K562 (cell line): Measurements from ENCODE around the gene PLD3. TPM values are rescaled to one million over a fixed set of nuclear protein-coding genes. Genes with fewer than 3 reads are reported as not detected.

Experiments used
- CBX1 ChIP-seq: sonication (generic); IDR thresholded peaks from 2 replicates; pipeline ENCODE4 v1.6.1; 2016; ENCODE audit warnings: antibody characterized with exemption, low read depth, mild to moderate bottlenecking
- GABPB1 ChIP-seq: sonication (generic); formaldehyde crosslinking; IDR thresholded peaks from 2 replicates; pipeline ENCODE4 v1.8.0; 2022; ENCODE audit warnings: mild to moderate bottlenecking, missing genetic modification reagents
- HMG20B ChIP-seq: fragments of 250-450 bp; sonication (Bioruptor Pico); IDR thresholded peaks from 2 replicates; pipeline ENCODE4 v1.5.0; 2021; ENCODE audit warnings: mild to moderate bottlenecking
- HNRNPLL ChIP-seq: fragments of 200-400 bp; formaldehyde crosslinking; IDR thresholded peaks from 2 replicates; pipeline ENCODE4 v1.6.1; 2017; ENCODE audit warnings: low read length, low read depth, mild to moderate bottlenecking; ENCODE audit not compliant: poor library complexity, severe bottlenecking
- KDM2B ChIP-seq: fragments of 250-450 bp; sonication (Bioruptor Pico); IDR thresholded peaks from 2 replicates; pipeline ENCODE4 v1.8.0; 2021; ENCODE audit warnings: mild to moderate bottlenecking, moderate library complexity
- MECOM ChIP-seq: fragments of 250-450 bp; sonication (Bioruptor Pico); IDR thresholded peaks from 2 replicates; pipeline ENCODE4 v1.8.0; 2022; ENCODE audit warnings: inconsistent platforms
- MED1 ChIP-seq: sonication (generic); formaldehyde crosslinking; IDR thresholded peaks from 2 replicates; pipeline ENCODE4 v1.8.1; 2023; ENCODE audit warnings: missing genetic modification reagents, borderline replicate concordance
- POLR2H ChIP-seq: IDR thresholded peaks from 2 replicates; pipeline ENCODE4 v1.6.1; 2016; ENCODE audit warnings: missing genetic modification characterization, low read depth, mild to moderate bottlenecking, control low read depth, missing compliant biosample characterization, moderate library complexity
- SMARCE1 ChIP-seq: fragments of 450-650 bp; IDR thresholded peaks from 2 replicates; pipeline ENCODE4 v1.7.1; 2016; ENCODE audit warnings: mild to moderate bottlenecking
- SUPT5H ChIP-seq: fragments of 450-650 bp; IDR thresholded peaks from 2 replicates; pipeline ENCODE4 v1.6.1; 2016
- XRCC5 ChIP-seq: fragments of 200-400 bp; formaldehyde crosslinking; IDR thresholded peaks from 2 replicates; pipeline ENCODE4 v1.6.1; 2017; ENCODE audit warnings: low read depth, mild to moderate bottlenecking, low read length
- ZNF785 ChIP-seq: fragments of 250-450 bp; sonication (Bioruptor Pico); IDR thresholded peaks from 2 replicates; pipeline ENCODE4 v1.4.0; 2020; ENCODE audit warnings: mild to moderate bottlenecking
- polyA plus RNA-seq, 8 experiments: library from polyadenylated mRNA; depleted of rRNA in 4 of 8; stranded (reverse) in 5 of 8; unstranded in 3 of 8; fragments of >200 nt; fragmentation: Nextera tagmentation in 2 of 8; fragmentation: Illumina TruSeq in 1 of 8; extraction: Ambion mirVana in 2 of 8; extraction: Trizol in 1 of 8; gene quantifications; 2 replicates each; pipeline versions ENCODE4 v1.2.1 to v1.2.3, GENCODE V29; 2011 to 2014; ENCODE audit warnings: inconsistent platforms in 1 of 8, missing spikeins in 1 of 8
- total RNA-seq, 7 experiments: library from RNA; depleted of rRNA in 6 of 7; stranded (reverse); fragments of >200 nt in 6 of 7; fragmentation: Illumina TruSeq in 2 of 7; extraction: Trizol in 2 of 7; gene quantifications; 2 replicates each; pipeline versions ENCODE4 v1.2.1 to v1.2.3, GENCODE V29; 2011 to 2021; ENCODE audit warnings: low replicate concordance in 1 of 7
- TF ChIP-seq, protein P1 (sequence below): IDR thresholded peaks from 2 replicates; pipeline ENCODE4 v1.6.1; 2012; ENCODE audit warnings: low read depth, low read length, improper control_type of control experiment, borderline replicate concordance
- TF ChIP-seq, protein P2 (sequence below), 2 experiments: fragments of 450-650 bp in 1 of 2; sonication (generic) in 1 of 2; formaldehyde crosslinking in 1 of 2; IDR thresholded peaks in 1 of 2; conservative IDR thresholded peaks in 1 of 2; 2 replicates each; pipeline versions ENCODE4 v1.6.1 to v1.8.1; 2016 to 2023; ENCODE audit warnings: mild to moderate bottlenecking in 2 of 2, moderate library complexity in 2 of 2, inconsistent platforms in 1 of 2, missing genetic modification reagents in 1 of 2
- TF ChIP-seq, protein P3 (sequence below): fragments of 250-450 bp; sonication (Bioruptor Pico); IDR thresholded peaks from 2 replicates; pipeline ENCODE4 v1.8.0; 2022; ENCODE audit warnings: inconsistent platforms
- TF ChIP-seq, protein P4 (sequence below): fragments of 450-650 bp; IDR thresholded peaks from 2 replicates; pipeline ENCODE4 v1.6.1; 2017; ENCODE audit warnings: mild to moderate bottlenecking, moderate library complexity
- TF ChIP-seq, protein P5 (sequence below): fragments of 450-650 bp; IDR thresholded peaks from 2 replicates; pipeline ENCODE4 v1.6.1; 2016; ENCODE audit warnings: low read depth, mild to moderate bottlenecking, moderate library complexity
- TF ChIP-seq, protein P6 (sequence below): sonication (generic); formaldehyde crosslinking; IDR thresholded peaks from 2 replicates; pipeline ENCODE4 v1.8.0; 2022; ENCODE audit warnings: missing genetic modification reagents, mild to moderate bottlenecking, borderline replicate concordance

The PLD3 gene
- total and polyA plus RNA-seq, 9 of the 15 experiments (the other 6 are each of a cell fraction or from before 2014, with no cell fraction given) = 2.3 to 128 (median 72.7) TPM

DNA sequence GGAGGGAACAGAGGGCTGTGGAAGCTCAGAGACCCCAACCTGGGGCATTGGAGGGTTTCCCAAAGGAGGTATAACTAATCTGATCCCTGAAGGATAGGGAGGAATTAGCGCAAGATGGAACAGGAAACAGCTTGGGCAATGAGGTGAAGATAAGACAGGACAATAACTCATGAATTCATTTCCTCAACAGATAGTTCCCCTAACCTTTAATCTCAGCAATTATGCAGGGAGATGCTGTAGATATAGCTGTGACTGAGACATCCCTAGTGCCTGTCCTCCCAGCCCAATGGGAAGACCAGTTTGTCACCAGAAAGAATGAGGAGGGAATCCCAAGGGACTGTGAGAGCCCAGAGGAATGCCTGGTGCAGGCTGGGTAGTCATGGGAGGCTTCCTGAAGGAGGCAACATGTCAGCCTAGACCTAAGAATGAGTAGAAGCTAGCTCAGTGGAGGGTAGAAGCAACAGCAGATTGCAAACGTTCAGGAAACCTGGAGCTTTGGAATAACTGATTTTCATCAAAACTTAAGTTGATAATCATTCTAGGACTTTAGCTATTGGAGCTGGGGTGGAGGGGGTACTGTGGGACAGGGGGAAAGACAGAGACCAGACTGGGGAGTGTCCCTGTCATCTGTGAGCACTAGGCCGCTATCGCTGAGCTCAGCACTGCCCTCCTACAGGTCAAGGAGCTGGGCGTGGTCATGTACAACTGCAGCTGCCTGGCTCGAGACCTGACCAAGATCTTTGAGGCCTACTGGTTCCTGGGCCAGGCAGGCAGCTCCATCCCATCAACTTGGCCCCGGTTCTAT is 22.7 kb downstream of the PLD3 start (continued):
- TF ChIP-seq, protein P1, sequence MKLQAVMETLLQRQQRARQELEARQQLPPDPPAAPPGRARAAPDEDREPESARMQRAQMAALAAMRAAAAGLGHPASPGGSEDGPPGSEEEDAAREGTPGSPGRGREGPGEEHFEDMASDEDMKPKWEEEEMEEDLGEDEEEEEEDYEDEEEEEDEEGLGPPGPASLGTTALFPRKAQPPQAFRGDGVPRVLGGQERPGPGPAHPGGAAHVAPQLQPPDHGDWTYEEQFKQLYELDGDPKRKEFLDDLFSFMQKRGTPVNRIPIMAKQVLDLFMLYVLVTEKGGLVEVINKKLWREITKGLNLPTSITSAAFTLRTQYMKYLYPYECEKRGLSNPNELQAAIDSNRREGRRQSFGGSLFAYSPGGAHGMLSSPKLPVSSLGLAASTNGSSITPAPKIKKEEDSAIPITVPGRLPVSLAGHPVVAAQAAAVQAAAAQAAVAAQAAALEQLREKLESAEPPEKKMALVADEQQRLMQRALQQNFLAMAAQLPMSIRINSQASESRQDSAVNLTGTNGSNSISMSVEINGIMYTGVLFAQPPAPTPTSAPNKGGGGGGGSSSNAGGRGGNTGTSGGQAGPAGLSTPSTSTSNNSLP = no peak
- TF ChIP-seq, protein P2, sequence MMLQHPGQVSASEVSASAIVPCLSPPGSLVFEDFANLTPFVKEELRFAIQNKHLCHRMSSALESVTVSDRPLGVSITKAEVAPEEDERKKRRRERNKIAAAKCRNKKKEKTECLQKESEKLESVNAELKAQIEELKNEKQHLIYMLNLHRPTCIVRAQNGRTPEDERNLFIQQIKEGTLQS (IDR thresholded peaks at IDR 0.05) = 0 out of 2 replicates have a peak, but pooled peaks have one; percentile 10
- TF ChIP-seq, protein P2 (CRISPR knock-in tag; conservative IDR thresholded peaks at IDR 0.05) = no peak
- TF ChIP-seq, protein P3, sequence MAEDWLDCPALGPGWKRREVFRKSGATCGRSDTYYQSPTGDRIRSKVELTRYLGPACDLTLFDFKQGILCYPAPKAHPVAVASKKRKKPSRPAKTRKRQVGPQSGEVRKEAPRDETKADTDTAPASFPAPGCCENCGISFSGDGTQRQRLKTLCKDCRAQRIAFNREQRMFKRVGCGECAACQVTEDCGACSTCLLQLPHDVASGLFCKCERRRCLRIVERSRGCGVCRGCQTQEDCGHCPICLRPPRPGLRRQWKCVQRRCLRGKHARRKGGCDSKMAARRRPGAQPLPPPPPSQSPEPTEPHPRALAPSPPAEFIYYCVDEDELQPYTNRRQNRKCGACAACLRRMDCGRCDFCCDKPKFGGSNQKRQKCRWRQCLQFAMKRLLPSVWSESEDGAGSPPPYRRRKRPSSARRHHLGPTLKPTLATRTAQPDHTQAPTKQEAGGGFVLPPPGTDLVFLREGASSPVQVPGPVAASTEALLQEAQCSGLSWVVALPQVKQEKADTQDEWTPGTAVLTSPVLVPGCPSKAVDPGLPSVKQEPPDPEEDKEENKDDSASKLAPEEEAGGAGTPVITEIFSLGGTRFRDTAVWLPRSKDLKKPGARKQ (CRISPR knock-in tag) = no peak
- TF ChIP-seq KDM2B (no peak), HNRNPLL (no peak), POLR2H (tag) (no peak), GABPB1 (no peak), CBX1 (no peak), HMG20B (no peak), ZNF785 (CRISPR knock-in tag) (no peak), MED1 (no peak), SUPT5H (no peak), MECOM (CRISPR knock-in tag) (0 out of 2 replicates have a peak, but pooled peaks have one; percentile 52), SMARCE1 (no peak), XRCC5 (no peak)
- TF ChIP-seq, protein P4, sequence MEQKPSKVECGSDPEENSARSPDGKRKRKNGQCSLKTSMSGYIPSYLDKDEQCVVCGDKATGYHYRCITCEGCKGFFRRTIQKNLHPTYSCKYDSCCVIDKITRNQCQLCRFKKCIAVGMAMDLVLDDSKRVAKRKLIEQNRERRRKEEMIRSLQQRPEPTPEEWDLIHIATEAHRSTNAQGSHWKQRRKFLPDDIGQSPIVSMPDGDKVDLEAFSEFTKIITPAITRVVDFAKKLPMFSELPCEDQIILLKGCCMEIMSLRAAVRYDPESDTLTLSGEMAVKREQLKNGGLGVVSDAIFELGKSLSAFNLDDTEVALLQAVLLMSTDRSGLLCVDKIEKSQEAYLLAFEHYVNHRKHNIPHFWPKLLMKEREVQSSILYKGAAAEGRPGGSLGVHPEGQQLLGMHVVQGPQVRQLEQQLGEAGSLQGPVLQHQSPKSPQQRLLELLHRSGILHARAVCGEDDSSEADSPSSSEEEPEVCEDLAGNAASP = no peak
- TF ChIP-seq, protein P5, sequence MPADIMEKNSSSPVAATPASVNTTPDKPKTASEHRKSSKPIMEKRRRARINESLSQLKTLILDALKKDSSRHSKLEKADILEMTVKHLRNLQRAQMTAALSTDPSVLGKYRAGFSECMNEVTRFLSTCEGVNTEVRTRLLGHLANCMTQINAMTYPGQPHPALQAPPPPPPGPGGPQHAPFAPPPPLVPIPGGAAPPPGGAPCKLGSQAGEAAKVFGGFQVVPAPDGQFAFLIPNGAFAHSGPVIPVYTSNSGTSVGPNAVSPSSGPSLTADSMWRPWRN = no peak
- TF ChIP-seq, protein P6, sequence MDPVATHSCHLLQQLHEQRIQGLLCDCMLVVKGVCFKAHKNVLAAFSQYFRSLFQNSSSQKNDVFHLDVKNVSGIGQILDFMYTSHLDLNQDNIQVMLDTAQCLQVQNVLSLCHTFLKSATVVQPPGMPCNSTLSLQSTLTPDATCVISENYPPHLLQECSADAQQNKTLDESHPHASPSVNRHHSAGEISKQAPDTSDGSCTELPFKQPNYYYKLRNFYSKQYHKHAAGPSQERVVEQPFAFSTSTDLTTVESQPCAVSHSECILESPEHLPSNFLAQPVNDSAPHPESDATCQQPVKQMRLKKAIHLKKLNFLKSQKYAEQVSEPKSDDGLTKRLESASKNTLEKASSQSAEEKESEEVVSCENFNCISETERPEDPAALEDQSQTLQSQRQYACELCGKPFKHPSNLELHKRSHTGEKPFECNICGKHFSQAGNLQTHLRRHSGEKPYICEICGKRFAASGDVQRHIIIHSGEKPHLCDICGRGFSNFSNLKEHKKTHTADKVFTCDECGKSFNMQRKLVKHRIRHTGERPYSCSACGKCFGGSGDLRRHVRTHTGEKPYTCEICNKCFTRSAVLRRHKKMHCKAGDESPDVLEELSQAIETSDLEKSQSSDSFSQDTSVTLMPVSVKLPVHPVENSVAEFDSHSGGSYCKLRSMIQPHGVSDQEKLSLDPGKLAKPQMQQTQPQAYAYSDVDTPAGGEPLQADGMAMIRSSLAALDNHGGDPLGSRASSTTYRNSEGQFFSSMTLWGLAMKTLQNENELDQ (CRISPR knock-in tag) = no peak
